ENCODE results near the gene SEMA6A.

Gene SEMA6A

DNA sequence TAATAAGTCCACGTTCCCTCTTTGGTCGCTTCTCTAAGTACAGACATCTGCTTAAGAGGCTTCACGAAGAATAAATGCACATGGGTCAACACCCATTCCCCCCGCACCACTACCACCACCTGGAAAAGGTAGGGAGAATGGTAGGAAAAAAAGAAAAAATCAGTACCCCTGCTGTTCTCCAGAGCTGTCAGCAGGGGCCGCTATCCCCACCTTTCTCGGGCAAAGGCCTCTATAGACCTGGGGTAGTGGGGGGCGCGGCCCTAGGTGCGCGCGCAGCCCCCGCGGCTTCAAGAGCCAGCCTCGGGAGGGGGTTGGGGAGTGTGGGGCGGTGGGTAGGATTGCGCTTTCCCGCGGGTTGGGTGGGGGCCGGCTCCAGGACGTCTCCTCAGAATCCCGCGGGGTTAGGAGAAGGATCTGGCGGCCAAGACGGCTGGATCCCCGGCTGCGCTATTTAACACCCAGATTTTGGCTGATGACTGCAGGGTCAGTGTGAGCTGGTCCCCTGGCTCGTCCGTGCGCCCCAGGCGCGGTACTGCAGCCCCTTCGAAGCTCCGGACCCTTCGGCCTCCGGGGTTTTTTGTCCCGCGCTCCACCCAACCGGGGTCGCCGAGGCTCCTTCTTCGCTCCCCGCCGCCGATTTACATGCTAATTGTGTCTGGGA, 1.6 kb upstream of the SEMA6A start:
- no peak for DNase-seq

- DNase-seq: no peak
These were observed 866 bp upstream of the SEMA6A start for GRCh38 chr5:116575326-116576052.

DNA sequence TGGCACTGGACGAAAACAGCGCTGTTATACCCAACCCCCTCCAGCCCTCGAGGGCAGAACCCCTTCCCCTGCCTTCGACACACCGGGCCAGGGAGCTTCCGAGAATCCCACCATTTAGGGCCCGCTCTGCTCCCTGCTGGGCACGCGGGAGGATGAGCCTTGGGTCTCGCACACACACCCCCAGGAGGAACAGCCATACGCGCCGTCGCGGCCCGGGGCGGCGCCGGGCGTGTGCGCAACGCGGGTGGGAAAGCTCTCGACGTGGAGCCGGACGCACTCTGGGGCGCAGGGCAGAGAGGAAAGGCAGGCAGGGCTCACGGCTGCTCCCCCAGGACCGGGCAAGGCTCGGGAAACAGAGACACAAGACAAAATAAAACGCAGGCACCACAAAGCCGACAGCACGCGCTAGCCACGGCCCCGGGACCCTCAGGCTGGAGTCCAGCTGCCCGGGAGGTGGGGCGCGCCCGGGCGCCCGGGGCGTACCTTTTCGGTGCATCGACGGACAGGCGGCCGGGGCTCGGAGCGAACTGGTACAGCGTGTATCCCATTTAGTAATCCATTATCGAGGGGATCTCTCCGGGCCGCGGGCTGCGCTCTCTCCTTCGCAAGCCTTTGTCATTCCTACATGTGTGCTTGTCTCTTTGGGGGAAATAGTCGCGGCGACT, 789 bp downstream of the SEMA6A start:
- no peak for DNase-seq

GRCh38 chr5:116573279-116573701, 1.3 kb downstream of the SEMA6A start:
- no peak for DNase-seq

GRCh38 chr5:116572350-116573278, 2.0 kb downstream of the SEMA6A start:
- DNase-seq: no peak

GRCh38 chr5:116571568-116572349, 2.9 kb downstream of the SEMA6A start:
- DNase-seq: no peak

- DNase-seq: no peak
These were observed 4.6 kb downstream of the SEMA6A start for GRCh38 chr5:116569999-116570398.

DNA sequence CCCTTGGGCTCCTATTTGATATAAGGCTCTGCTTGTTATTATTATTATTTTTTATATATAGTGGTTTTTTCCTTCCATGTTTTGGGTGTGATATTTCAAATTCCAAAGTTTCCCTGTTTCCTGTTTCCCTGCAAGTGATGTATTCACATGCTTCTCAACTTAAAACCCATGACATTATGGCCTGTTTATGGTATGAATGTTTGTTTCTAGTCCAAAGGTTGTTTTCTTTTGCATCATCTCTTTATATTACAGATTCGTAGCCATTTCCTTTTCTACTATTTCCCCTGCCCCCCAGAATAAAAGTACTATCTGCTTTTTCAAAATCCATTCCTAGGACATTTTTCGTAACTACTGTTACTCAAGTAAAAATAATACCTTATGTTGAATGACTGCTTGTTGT, 7.5 kb downstream of the SEMA6A start:
- DNase-seq: no peak

GRCh38 chr5:116566251-116566650, 8.4 kb downstream of the SEMA6A start:
- DNase-seq: no peak

GRCh38 chr5:116564756-116565490, 9.7 kb downstream of the SEMA6A start:
- no peak for DNase-seq

DNA sequence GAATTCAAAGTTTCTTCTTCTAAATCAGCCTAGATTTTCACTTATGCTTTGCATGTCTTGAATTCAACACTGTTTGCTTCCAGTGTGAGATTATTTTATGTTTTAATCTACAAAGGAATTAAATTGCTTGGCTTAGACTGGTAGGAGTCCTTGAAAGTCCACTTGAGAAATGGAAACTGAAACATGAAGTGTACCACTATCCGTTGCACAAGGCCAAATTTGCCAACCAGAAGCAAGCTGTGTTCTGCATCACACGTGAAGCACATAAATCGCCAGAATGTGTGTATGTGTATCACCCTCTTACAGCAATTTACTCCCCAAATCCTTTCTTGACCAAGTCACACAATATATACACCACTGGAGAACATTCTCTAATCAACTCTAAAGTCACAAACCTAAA, 10.3 kb downstream of the SEMA6A start:
- DNase-seq: no peak

DNA sequence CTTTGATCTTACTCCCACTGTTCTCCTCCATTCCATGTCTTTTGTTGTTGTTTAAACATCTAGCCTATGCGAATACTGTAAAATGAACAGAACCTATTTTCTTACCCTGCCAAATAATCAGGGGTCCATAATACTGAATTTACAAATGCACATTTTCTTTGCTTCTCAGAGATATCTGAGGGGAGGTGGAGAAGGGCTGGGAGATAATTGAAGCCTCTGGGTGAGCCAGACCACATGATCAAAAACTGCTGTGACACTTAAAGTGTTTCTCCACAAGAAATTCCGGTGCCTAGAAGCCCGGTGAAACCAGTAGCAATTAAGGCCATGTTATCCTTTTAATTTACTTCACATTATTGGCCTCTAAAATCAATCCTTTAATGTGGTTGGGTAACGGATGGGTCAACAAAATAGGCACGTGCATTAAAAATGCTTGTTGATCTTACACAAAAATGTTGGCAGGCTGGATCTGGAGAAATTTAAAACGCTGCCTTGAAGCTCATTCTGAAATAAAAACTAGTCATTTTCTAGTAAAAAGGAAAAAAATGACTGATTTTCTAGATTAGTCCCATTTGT, 10.8 kb downstream of the SEMA6A start:
- DNase-seq: no peak

DNA sequence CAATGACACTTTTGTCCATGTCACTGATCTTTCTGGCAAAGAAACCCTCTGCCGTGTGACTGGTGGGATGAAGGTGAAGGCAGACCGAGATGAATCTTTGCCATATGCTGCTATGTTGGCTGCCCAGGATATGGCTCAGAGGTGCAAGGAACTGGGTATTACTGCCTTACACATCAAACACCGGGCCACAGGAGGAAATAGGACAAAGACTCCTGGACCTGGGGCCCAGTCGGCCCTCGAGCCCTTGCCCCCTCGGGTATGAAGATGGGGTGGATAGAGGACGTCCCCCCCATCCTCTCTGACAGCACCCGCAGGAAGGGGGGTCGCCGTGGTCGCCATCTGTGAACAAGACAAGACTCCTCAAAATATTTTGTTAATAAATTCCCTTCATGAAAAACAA, 12.0 kb downstream of the SEMA6A start:
- no peak for DNase-seq

DNA sequence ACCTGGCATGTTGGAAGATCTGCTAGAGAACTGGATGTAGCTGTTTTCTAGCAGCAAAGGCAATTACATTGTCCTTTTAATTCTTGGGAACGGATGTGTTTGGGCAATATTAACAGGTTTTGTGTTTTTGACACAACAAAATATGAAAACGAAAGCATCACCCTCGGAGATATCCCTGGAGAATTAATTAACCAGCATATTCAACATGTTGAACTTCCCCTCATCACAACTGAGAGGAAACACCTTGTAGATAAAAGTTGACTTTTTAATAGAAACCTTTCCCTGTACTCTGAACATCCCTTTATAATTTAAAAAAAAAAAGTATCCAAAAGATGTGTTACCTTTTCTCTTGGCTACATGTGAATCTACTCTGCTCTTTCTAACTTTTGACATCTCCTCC, 13.0 kb downstream of the SEMA6A start:
- no peak for DNase-seq

GRCh38 chr5:116559673-116560164, 14.9 kb downstream of the SEMA6A start:
- DNase-seq: no peak

GRCh38 chr5:116559239-116559638, 15.4 kb downstream of the SEMA6A start:
- DNase-seq: no peak

DNA sequence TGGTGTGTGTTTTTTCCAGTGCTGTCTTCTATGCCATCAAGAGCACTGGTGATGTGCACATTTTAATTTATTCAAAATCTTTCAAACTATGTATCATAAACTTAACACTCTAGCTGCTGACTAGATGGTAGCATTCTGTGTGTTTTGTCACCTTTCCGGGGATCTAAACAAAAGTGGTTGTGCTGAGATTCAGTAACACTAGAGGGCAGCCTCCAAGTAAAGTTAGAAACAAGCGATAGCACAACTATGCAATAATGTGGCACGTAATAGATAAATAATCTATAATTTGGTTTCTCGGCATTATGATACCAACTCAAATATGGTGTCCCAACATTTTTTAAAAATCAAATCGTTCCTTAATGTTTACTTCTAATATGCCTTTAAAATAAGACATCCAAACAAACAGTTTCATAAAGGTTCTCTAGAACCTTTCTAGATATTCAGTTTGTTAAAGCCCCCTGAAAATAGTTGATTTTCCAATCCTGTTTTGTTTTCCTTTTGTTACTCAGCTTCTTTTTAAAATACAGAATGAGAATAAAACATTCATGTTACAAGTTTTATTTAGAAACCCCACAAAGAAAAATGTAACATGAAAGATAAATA, 16.9 kb downstream of the SEMA6A start:
- DNase-seq: no peak

DNA sequence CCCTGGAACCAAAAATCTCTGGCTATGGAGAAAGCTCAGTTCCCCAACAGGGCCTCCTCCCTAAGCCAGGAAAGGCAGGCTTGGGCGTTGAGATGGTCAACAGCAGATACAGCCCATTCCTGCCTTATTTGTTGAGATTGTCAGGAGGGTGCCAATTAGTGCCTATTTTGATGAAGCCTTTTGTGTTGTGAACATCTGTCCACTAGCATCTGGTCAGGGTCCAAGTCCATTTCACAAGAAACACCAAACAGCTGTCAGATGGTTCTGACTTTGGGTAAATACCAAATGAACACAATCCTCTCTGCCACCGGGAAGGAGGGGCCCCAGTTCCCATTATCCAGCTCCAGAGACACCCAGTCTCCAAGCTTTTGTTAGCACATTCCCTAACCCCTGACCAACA, 19.9 kb downstream of the SEMA6A start:
- no peak for DNase-seq

DNA sequence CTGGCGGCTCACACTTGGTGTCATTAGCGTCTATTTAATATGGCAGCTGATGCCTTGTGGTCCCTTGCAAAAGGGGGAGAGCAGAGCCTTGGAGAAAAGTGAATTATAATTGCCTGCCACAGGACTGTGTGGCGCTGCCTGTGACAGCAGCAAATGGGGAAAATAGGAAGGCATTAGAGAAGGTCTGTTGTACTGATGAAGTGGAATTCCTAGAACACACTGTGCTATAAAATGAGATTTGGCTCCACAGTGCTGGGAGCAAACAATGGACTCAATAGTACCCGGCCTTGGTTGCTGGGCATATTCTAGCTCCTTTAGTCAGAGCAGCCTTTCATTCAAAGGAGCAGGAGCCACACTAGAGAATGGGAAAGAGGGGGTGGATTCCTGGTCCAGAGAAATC, 21.3 kb downstream of the SEMA6A start:
- no peak for DNase-seq

GRCh38 chr5:116550082-116550481, 24.5 kb downstream of the SEMA6A start:
- no peak for DNase-seq

- no peak for DNase-seq
These were observed 27.9 kb downstream of the SEMA6A start for GRCh38 chr5:116546743-116547124.
